PC-3 (cell line): ENCODE measurements around the gene LAS1L.

Source experiments
- CTCF ChIP-seq: fragments of 300-600 bp; sonication (generic); conservative IDR thresholded peaks from 2 replicates; pipeline ENCODE4 v1.5.1; 2017; ENCODE audit warnings: antibody characterized with exemption, low read depth, mild to moderate bottlenecking, low read length
- EZH2phosphoT487 ChIP-seq: fragments of 300-600 bp; sonication (generic); IDR thresholded peaks from 2 replicates; pipeline ENCODE4 v1.6.1; 2018; ENCODE audit warnings: mild to moderate bottlenecking, antibody characterized with exemption, low read length, borderline replicate concordance

- TF ChIP-seq CTCF (no peak), EZH2phosphoT487 (no peak)
Measured at GRCh38 chrX:65576160-65576559, 41.6 kb upstream of the LAS1L start.
